ENCODE measurements around the gene SORBS2.
"Not testable (repeated sequence)": the region's sequence is repeated elsewhere in the genome, so short reads cannot be mapped to it uniquely, and the experiment has no call there.

SORBS2 gene

DNA sequence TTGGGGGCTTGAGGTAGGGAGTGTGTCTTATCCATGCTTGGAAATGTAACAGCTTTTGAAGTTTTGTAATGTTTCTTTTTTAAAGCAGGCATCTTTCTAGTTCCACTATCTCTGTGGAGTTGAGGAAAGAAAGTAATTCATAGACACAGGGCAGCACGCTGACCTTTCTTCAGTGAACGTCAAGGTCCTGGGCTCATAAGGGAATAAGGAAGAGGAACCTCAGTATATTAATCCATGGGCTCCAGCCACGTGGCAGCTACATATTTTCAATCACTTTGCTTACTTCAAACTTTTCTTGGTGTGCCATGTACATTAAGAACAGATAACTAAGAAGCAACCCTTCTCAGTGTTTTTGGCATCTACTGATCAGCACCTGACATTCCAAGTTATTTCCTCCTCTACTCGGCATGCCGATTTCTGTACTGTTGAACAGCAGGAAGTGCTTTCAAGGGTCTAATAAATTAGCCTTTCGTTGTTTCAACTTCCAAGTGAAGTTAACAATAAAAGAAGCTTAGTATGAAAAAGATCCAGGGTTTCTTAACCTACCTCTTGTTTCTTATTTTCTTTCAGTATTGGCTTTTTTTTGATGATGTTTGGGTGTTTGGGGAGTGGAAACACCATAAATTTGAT lies 88.2 kb downstream of the SORBS2 start:
- Histone ChIP-seq H3K4me1 (ENCODE audit: control insufficient read depth, insufficient read depth, low read length) (no peaks in the 10 kb centered on the region; the same call in 1 of the 2 replicates), H3K9ac (ENCODE audit: low read depth, low read length) (no peak overlapping the region), H3K36me3 (ENCODE audit: control insufficient read depth, insufficient read depth, low read length) (no peaks in the 10 kb centered on the region), H3K27me3 (ENCODE audit: control insufficient read depth, insufficient read depth, low read length) (no peaks in the 10 kb centered on the region), H3K27ac (ENCODE audit: low read depth, low read length) (no peak overlapping the region), H3K9me3 (ENCODE audit: control insufficient read depth, insufficient read depth, low read length) (no peaks in the 10 kb centered on the region), H3K4me3 (ENCODE audit: low read depth, low read length) (no peak overlapping the region)

DNA sequence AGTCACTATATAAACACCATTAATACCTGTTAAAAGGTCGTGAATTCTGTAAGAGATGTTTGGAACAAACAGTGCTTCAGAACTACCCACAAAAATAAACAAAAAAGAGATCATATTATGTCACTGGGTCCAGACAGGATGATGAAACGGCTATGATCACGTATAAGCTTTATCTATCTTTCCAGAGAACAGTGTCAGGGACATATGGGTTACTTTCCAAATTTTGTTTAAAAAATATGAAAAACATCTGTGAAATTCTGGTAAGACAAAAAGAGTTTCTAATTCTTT lies 90.0 kb downstream of the SORBS2 start:
- H3K36me3 ChIP-seq (ENCODE audit: control insufficient read depth, insufficient read depth, low read length), result no peaks in the 10 kb centered on the region
- no peak overlapping the region for H3K27ac ChIP-seq (ENCODE audit: low read depth, low read length)
- no peak overlapping the region for H3K9ac ChIP-seq (ENCODE audit: low read depth, low read length)
- H3K4me3 ChIP-seq (ENCODE audit: low read depth, low read length), result no peak overlapping the region
- H3K27me3 ChIP-seq (ENCODE audit: control insufficient read depth, insufficient read depth, low read length), result no peaks in the 10 kb centered on the region
- no peaks in the 10 kb centered on the region; the same call in 1 of the 2 replicates for H3K4me1 ChIP-seq (ENCODE audit: control insufficient read depth, insufficient read depth, low read length)
- H3K9me3 ChIP-seq (ENCODE audit: control insufficient read depth, insufficient read depth, low read length), result no peaks in the 10 kb centered on the region

DNA sequence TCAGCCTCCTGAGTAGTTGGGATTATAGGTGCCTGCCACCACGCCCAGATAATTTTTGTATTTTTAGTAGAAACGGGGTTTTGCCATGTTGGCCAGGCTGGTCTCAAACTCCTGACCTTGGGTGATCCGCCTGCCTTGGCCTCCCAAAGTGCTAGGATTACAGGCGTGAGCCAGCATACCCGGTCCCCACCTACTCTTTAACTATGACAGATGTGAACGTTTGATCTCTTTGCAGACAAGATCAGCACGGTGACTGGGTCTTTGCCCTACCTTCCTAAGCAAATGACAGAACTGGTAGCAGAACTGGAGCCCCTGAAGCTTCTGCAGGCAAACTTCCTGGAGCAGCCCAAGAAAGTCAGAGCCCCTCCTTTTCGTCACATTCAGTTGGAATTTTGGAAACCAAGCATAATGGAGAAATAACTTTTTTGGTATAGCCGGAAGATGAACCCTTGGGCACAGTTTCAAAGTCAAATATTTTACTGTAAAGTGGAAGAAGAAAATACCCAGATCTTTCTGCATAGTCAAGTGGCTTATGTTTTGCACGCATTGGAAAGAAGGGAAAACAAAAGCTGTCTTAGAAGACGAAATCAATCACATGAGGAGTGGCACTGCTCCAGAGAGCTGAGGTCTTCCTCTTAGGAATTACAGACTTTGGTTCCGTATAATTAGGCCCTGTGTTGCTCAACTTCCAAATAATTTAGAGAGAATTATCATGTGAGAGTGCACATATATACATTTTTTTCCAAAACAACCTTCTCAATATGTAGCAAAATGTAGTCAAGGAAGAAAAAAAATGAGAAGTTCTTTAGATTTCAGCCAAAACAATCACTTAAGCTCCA lies 90.6 kb downstream of the SORBS2 start:
- Histone ChIP-seq H3K4me1 (ENCODE audit: control insufficient read depth, insufficient read depth, low read length) (no peaks in the 10 kb centered on the region; the same call in 1 of the 2 replicates), H3K36me3 (ENCODE audit: control insufficient read depth, insufficient read depth, low read length) (no peaks in the 10 kb centered on the region), H3K9me3 (ENCODE audit: control insufficient read depth, insufficient read depth, low read length) (no peaks in the 10 kb centered on the region), H3K9ac (ENCODE audit: low read depth, low read length) (no peak overlapping the region), H3K4me3 (ENCODE audit: low read depth, low read length) (no peak overlapping the region), H3K27ac (ENCODE audit: low read depth, low read length) (no peak overlapping the region), H3K27me3 (ENCODE audit: control insufficient read depth, insufficient read depth, low read length) (no peaks in the 10 kb centered on the region)

- Histone ChIP-seq H3K4me1 (ENCODE audit: control insufficient read depth, insufficient read depth, low read length) (no peaks in the 10 kb centered on the region; the same call in 1 of the 2 replicates), H3K36me3 (ENCODE audit: control insufficient read depth, insufficient read depth, low read length) (no peaks in the 10 kb centered on the region), H3K27me3 (ENCODE audit: control insufficient read depth, insufficient read depth, low read length) (no peaks in the 10 kb centered on the region), H3K4me3 (ENCODE audit: low read depth, low read length) (no peak overlapping the region), H3K9ac (ENCODE audit: low read depth, low read length) (no peak overlapping the region), H3K27ac (ENCODE audit: low read depth, low read length) (no peak overlapping the region), H3K9me3 (ENCODE audit: control insufficient read depth, insufficient read depth, low read length) (no peaks in the 10 kb centered on the region)
Measured at GRCh38 chr4:185719500-185719858, 92.5 kb downstream of the SORBS2 start.

DNA sequence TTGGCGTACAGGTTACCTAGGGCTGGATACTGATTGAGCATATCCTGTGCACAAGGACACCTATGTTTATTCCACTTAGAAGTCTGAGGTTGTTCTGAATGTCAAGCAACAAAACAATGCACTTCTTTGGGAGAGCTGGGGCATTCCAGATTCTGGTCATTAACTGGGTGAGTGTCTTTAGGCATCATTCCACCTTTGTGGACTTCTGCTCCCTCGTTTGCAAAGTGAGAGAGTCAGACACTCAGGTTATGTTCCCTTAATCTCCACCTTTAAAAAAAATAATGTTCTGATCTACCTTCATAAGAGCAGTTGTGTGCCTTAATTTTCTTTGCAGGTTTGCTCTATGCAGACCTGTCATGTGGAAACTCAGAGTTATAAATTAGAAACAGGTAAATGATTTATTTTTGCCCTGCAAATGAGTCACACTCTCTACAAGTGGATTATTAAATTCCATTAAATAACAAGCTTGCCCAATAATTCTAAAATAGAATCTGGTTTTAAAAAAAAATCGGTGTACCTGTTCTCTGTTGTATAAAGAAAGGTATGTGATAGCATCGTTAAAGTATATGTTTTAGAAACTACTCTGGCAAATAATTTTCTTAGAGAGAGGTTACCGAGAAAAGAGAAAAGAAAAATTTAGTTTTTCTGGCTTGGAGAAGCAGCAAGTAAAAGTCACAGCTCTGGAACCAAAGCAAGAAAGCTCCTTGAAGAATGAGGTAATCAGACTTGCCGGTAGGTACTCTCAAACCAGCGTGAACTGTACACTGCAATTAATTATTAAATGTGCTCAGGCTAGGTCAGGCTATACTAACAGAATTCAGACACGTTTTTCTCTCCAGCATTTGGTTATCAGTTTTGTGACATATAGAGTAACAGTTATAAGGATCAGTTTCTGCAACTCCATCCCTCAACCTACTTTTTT lies 93.2 kb downstream of the SORBS2 start:
- Histone ChIP-seq H3K9me3 (ENCODE audit: control insufficient read depth, insufficient read depth, low read length) (no peaks in the 10 kb centered on the region), H3K27ac (ENCODE audit: low read depth, low read length) (no peak overlapping the region), H3K4me1 (ENCODE audit: control insufficient read depth, insufficient read depth, low read length) (no peaks in the 10 kb centered on the region; the same call in 1 of the 2 replicates), H3K4me3 (ENCODE audit: low read depth, low read length) (no peak overlapping the region), H3K9ac (ENCODE audit: low read depth, low read length) (no peak overlapping the region), H3K27me3 (ENCODE audit: control insufficient read depth, insufficient read depth, low read length) (no peaks in the 10 kb centered on the region), H3K36me3 (ENCODE audit: control insufficient read depth, insufficient read depth, low read length) (no peaks in the 10 kb centered on the region)

GRCh38 chr4:185717377-185717741 lies 94.6 kb downstream of the SORBS2 start:
- no peaks in the 10 kb centered on the region for H3K36me3 ChIP-seq (ENCODE audit: control insufficient read depth, insufficient read depth, low read length)
- H3K27ac ChIP-seq (ENCODE audit: low read depth, low read length), result no peak overlapping the region
- H3K9ac ChIP-seq (ENCODE audit: low read depth, low read length), result no peak overlapping the region
- no peak overlapping the region for H3K4me3 ChIP-seq (ENCODE audit: low read depth, low read length)
- H3K4me1 ChIP-seq (ENCODE audit: control insufficient read depth, insufficient read depth, low read length), result peaks cover 2% of the 10 kb centered on the region; the same call in 1 of the 2 replicates
- H3K27me3 ChIP-seq (ENCODE audit: control insufficient read depth, insufficient read depth, low read length), result no peaks in the 10 kb centered on the region
- H3K9me3 ChIP-seq (ENCODE audit: control insufficient read depth, insufficient read depth, low read length), result no peaks in the 10 kb centered on the region

- peaks cover 4% of the 10 kb centered on the region; the same call in 1 of the 2 replicates for H3K4me1 ChIP-seq (ENCODE audit: control insufficient read depth, insufficient read depth, low read length)
Measured at GRCh38 chr4:185716577-185717376, 95.2 kb downstream of the SORBS2 start.

DNA sequence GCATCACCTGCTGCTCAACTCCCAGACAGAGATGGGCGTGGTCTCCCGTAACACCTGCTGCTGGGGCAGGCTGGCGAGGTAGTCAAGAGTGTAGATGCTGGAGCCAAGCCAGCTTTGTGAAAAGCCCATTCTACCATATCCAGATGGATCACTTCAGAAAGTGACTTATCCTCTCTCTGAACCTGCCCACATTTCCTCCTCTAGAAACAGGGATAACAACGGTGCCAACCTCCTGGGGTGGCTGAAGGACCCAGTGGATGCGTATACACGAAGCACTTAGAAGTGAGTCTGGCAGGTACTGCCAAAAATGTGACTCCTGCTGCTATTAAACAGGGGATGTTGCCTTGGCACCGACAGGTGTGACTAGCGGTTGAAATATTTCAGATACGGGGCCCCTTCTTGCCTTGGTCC lies 95.8 kb downstream of the SORBS2 start:
- Histone ChIP-seq H3K27me3 (ENCODE audit: control insufficient read depth, insufficient read depth, low read length) (no peaks in the 10 kb centered on the region), H3K4me3 (ENCODE audit: low read depth, low read length) (no peak overlapping the region), H3K9me3 (ENCODE audit: control insufficient read depth, insufficient read depth, low read length) (no peaks in the 10 kb centered on the region), H3K36me3 (ENCODE audit: control insufficient read depth, insufficient read depth, low read length) (no peaks in the 10 kb centered on the region), H3K9ac (ENCODE audit: low read depth, low read length) (no peak overlapping the region), H3K27ac (ENCODE audit: low read depth, low read length) (no peak overlapping the region), H3K4me1 (ENCODE audit: control insufficient read depth, insufficient read depth, low read length) (peaks cover 4% of the 10 kb centered on the region; the same call in 1 of the 2 replicates)

More at GRCh38 chr4:185716577-185717376, 95.2 kb downstream of the SORBS2 start:
- Histone ChIP-seq H3K27ac (ENCODE audit: low read depth, low read length) (no peak overlapping the region), H3K27me3 (ENCODE audit: control insufficient read depth, insufficient read depth, low read length) (no peaks in the 10 kb centered on the region), H3K9me3 (ENCODE audit: control insufficient read depth, insufficient read depth, low read length) (no peaks in the 10 kb centered on the region), H3K36me3 (ENCODE audit: control insufficient read depth, insufficient read depth, low read length) (no peaks in the 10 kb centered on the region), H3K4me3 (ENCODE audit: low read depth, low read length) (no peak overlapping the region), H3K9ac (ENCODE audit: low read depth, low read length) (no peak overlapping the region)

DNA sequence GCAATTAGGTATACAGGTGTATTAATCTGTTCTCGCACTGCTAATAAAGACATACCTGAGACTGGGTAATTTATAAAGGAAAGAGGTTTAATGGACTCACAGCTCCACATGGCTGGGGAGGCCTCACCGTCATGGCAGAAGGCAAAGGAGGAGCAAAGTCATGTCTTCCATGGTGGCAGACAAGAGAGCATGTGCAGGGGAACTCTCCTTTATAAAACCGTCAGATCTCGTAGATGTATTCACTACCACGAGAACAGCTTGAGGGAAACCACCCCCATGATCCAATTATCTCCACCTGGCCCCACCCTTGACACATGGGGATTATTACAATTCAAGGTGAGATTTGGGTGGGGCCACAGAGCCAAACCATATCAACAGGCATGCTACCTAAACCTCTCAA lies 97.5 kb downstream of the SORBS2 start:
- not testable (repeated sequence) for H3K9me3 ChIP-seq (ENCODE audit: control insufficient read depth, insufficient read depth, low read length); H3K27me3 ChIP-seq (ENCODE audit: control insufficient read depth, insufficient read depth, low read length); H3K27ac ChIP-seq (ENCODE audit: low read depth, low read length); H3K36me3 ChIP-seq (ENCODE audit: control insufficient read depth, insufficient read depth, low read length); H3K4me3 ChIP-seq (ENCODE audit: low read depth, low read length); H3K9ac ChIP-seq (ENCODE audit: low read depth, low read length); H3K4me1 ChIP-seq (ENCODE audit: control insufficient read depth, insufficient read depth, low read length)

GRCh38 chr4:185713731-185714130 lies 98.3 kb downstream of the SORBS2 start:
- Histone ChIP-seq H3K27me3 (ENCODE audit: control insufficient read depth, insufficient read depth, low read length) (no peaks in the 10 kb centered on the region), H3K4me3 (ENCODE audit: low read depth, low read length) (no peak overlapping the region), H3K9ac (ENCODE audit: low read depth, low read length) (no peak overlapping the region), H3K27ac (ENCODE audit: low read depth, low read length) (no peak overlapping the region), H3K36me3 (ENCODE audit: control insufficient read depth, insufficient read depth, low read length) (no peaks in the 10 kb centered on the region), H3K4me1 (ENCODE audit: control insufficient read depth, insufficient read depth, low read length) (peaks cover 4% of the 10 kb centered on the region; the same call in 1 of the 2 replicates), H3K9me3 (ENCODE audit: control insufficient read depth, insufficient read depth, low read length) (no peaks in the 10 kb centered on the region)

Measured in HUES48 (cell line).